ENCODE measurements around the gene EXOC6B.

The EXOC6B gene

DNA sequence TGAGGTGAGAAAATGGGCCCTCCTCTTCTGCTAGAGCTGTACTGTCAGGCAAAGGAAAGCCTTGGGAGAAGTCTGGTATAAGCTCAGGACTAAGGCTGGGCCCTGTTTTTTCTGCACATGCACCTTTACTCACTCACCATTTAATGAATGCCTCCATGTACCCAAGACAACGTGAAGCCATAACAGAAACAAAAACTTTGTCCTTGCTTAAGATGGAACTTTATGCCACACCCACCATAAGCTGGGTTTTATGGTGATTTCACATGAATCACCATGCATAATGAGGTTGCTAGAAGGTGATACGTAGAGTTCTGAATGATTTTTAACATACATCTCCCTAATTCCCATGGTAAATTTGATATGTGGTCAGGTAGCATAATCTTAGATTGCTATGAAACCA lies 614.5 kb downstream of the EXOC6B start:
- Histone ChIP-seq H3K23ac (ENCODE audit: low read length) (no peak overlapping the region), H3K36me3 (ENCODE audit: control insufficient read depth in 1 of 2, insufficient read depth in 2 of 2, low read length in 2 of 2) (no peaks in the 10 kb centered on the region), H2BK120ac (ENCODE audit: insufficient read depth, low read length, poor library complexity) (no peak overlapping the region), H4K12ac (ENCODE audit: low read depth, low read length) (no peak overlapping the region), H2AK5ac (ENCODE audit: low read length) (no peak overlapping the region), H3K9ac (ENCODE audit: low read length) (no peak overlapping the region), H3K4ac (ENCODE audit: low read depth, low read length) (no peak overlapping the region), H3K18ac (ENCODE audit: low read length) (no peak overlapping the region), H3K9me3 (ENCODE audit: insufficient read depth, low read depth, low read length) (no peaks in the 10 kb centered on the region), H3K27me3 (ENCODE audit: insufficient read depth, low read length) (no peaks in the 10 kb centered on the region), H3K79me1 (ENCODE audit: low read length) (no peaks in the 10 kb centered on the region), H2BK5ac (ENCODE audit: low read depth, low read length, poor library complexity) (no peak overlapping the region), H3K79me2 (ENCODE audit: control insufficient read depth, insufficient read depth, low read length, poor library complexity) (no peaks in the 10 kb centered on the region), H2BK12ac (ENCODE audit: low read length) (no peak overlapping the region), H4K8ac (ENCODE audit: low read depth, low read length) (no peak overlapping the region), H3K4me1 (ENCODE audit: control insufficient read depth in 1 of 2, insufficient read depth in 2 of 2, low read length in 2 of 2) (peaks cover 0 to 4% of the 10 kb centered on the region in 2 experiments), H3K4me2 (ENCODE audit: low read length) (no peak overlapping the region), H2AFZ (ENCODE audit: insufficient read depth, low read length, poor library complexity) (no peak overlapping the region), H3K27ac (ENCODE audit: low read depth, low read length) (no peak overlapping the region), H4K91ac (ENCODE audit: low read depth, low read length) (no peak overlapping the region), H3K4me3 (ENCODE audit: low read depth, low read length) (no peak overlapping the region), H3K14ac (ENCODE audit: low read length) (no peak overlapping the region)
- WGBS (ENCODE audit: extremely low coverage, insufficient coverage, insufficient read length) = no CpG with 5 or more reads among the region's 2 CpGs
- no peak for DNase-seq

DNA sequence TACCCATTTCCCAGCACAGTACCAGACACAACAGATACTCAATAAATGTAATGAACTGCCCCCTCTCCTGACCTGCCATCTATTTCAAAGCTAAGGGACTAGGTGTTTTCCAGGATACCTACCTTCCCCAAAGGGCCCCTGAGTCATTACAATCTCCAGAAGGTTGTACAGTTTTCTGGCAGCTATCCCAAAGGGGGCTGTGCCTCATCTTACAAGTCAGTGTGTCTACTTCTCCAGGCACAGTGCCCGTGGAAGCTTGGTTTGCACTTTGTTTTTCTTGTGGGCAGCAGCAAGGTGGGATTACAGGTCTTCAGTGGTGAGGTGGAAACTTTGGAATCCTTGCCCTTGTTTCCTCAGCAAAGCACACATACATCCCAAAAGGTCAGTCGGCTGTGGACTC lies 615.4 kb downstream of the EXOC6B start:
- Histone ChIP-seq H3K14ac (ENCODE audit: low read length) (no peak overlapping the region), H3K4me1 (ENCODE audit: control insufficient read depth in 1 of 2, insufficient read depth in 2 of 2, low read length in 2 of 2) (peaks cover 0 to 4% of the 10 kb centered on the region in 2 experiments), H4K12ac (ENCODE audit: low read depth, low read length) (no peak overlapping the region), H2BK5ac (ENCODE audit: low read depth, low read length, poor library complexity) (no peak overlapping the region), H3K23ac (ENCODE audit: low read length) (no peak overlapping the region), H2BK120ac (ENCODE audit: insufficient read depth, low read length, poor library complexity) (no peak overlapping the region), H3K9ac (ENCODE audit: low read length) (no peak overlapping the region), H3K36me3 (ENCODE audit: control insufficient read depth in 1 of 2, insufficient read depth in 2 of 2, low read length in 2 of 2) (no peaks in the 10 kb centered on the region), H4K8ac (ENCODE audit: low read depth, low read length) (no peak overlapping the region), H3K18ac (ENCODE audit: low read length) (no peak overlapping the region), H2AFZ (ENCODE audit: insufficient read depth, low read length, poor library complexity) (no peak overlapping the region), H3K4ac (ENCODE audit: low read depth, low read length) (no peak overlapping the region), H2AK5ac (ENCODE audit: low read length) (no peak overlapping the region), H3K27me3 (ENCODE audit: insufficient read depth, low read length) (no peaks in the 10 kb centered on the region), H3K27ac (ENCODE audit: low read depth, low read length) (no peak overlapping the region), H3K4me2 (ENCODE audit: low read length) (no peak overlapping the region), H3K79me2 (ENCODE audit: control insufficient read depth, insufficient read depth, low read length, poor library complexity) (no peaks in the 10 kb centered on the region), H4K91ac (ENCODE audit: low read depth, low read length) (no peak overlapping the region), H3K9me3 (ENCODE audit: insufficient read depth, low read depth, low read length) (no peaks in the 10 kb centered on the region), H2BK12ac (ENCODE audit: low read length) (no peak overlapping the region), H3K4me3 (ENCODE audit: low read depth, low read length) (no peak overlapping the region), H3K79me1 (ENCODE audit: low read length) (no peaks in the 10 kb centered on the region)
- no peak for DNase-seq
- WGBS (ENCODE audit: extremely low coverage, insufficient coverage, insufficient read length) = no CpG with 5 or more reads among the region's 2 CpGs

DNA sequence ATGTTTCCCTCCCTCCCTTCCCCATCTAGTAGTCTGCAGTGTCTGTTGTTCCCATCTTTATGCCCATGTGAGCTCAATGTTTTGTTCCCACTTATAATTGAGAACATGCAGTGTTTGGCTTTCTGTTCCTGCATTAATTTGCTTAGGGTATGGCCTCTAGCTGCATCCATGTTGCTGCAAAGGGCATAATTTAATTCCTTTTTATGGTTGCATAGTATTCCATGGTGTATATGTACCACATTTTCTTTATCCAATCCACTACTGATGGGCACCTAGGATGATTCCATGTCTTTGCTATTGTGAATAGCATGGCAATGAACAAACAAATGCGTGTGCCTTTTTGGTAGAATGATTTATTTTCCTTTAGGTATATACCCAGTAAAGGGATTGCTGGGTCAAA lies 617.6 kb downstream of the EXOC6B start:
- Histone ChIP-seq H3K14ac (ENCODE audit: low read length) (no peak overlapping the region), H3K27me3 (ENCODE audit: insufficient read depth, low read length) (no peaks in the 10 kb centered on the region), H4K12ac (ENCODE audit: low read depth, low read length) (no peak overlapping the region), H3K4me1 (ENCODE audit: control insufficient read depth in 1 of 2, insufficient read depth in 2 of 2, low read length in 2 of 2) (no peaks in the 10 kb centered on the region), H3K23ac (ENCODE audit: low read length) (no peak overlapping the region), H3K9ac (ENCODE audit: low read length) (no peak overlapping the region), H3K36me3 (ENCODE audit: control insufficient read depth in 1 of 2, insufficient read depth in 2 of 2, low read length in 2 of 2) (no peaks in the 10 kb centered on the region), H3K79me1 (ENCODE audit: low read length) (no peaks in the 10 kb centered on the region), H3K27ac (ENCODE audit: low read depth, low read length) (no peak overlapping the region), H3K79me2 (ENCODE audit: control insufficient read depth, insufficient read depth, low read length, poor library complexity) (no peaks in the 10 kb centered on the region), H3K18ac (ENCODE audit: low read length) (no peak overlapping the region), H2BK120ac (ENCODE audit: insufficient read depth, low read length, poor library complexity) (no peak overlapping the region), H2AK5ac (ENCODE audit: low read length) (no peak overlapping the region), H4K8ac (ENCODE audit: low read depth, low read length) (no peak overlapping the region), H3K9me3 (ENCODE audit: insufficient read depth, low read depth, low read length) (no peaks in the 10 kb centered on the region), H2BK12ac (ENCODE audit: low read length) (no peak overlapping the region), H4K91ac (ENCODE audit: low read depth, low read length) (no peak overlapping the region), H3K4me3 (ENCODE audit: low read depth, low read length) (no peak overlapping the region), H3K4me2 (ENCODE audit: low read length) (no peak overlapping the region), H2AFZ (ENCODE audit: insufficient read depth, low read length, poor library complexity) (no peak overlapping the region), H2BK5ac (ENCODE audit: low read depth, low read length, poor library complexity) (no peak overlapping the region), H3K4ac (ENCODE audit: low read depth, low read length) (no peak overlapping the region)
- no peak for DNase-seq
- no CpG with 5 or more reads among the region's 1 CpG for WGBS (ENCODE audit: extremely low coverage, insufficient coverage, insufficient read length)

DNA sequence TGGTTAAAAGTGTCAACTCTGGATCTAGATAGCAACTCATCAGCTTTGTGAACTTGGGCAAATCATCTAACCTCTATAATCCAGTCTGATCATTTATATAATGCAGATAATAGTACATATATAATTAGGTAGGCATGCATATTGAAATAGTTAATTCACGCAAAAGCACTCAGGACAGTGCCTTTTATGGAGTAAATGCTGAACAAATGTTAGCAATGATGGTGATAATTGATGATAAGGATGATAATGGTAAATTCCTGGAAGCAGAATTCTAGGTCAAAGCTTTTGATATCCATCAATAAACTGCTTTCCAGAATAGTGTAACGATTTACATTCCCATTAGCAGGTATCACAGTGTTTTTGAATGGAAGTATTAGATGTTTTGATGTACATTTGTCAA lies 618.5 kb downstream of the EXOC6B start:
- no peak overlapping the region for H2BK120ac ChIP-seq (ENCODE audit: insufficient read depth, low read length, poor library complexity)
- H4K12ac ChIP-seq (ENCODE audit: low read depth, low read length) = no peak overlapping the region
- no peak overlapping the region for H3K23ac ChIP-seq (ENCODE audit: low read length)
- no peak for DNase-seq
- H3K14ac ChIP-seq (ENCODE audit: low read length) = no peak overlapping the region
- no peak overlapping the region for H4K91ac ChIP-seq (ENCODE audit: low read depth, low read length)
- no peak overlapping the region for H4K8ac ChIP-seq (ENCODE audit: low read depth, low read length)
- no peak overlapping the region for H3K18ac ChIP-seq (ENCODE audit: low read length)
- no peaks in the 10 kb centered on the region for H3K79me2 ChIP-seq (ENCODE audit: control insufficient read depth, insufficient read depth, low read length, poor library complexity)
- no peak overlapping the region for H2BK5ac ChIP-seq (ENCODE audit: low read depth, low read length, poor library complexity)
- no peak overlapping the region for H3K4me2 ChIP-seq (ENCODE audit: low read length)
- no peak overlapping the region for H3K27ac ChIP-seq (ENCODE audit: low read depth, low read length)
- H2AK5ac ChIP-seq (ENCODE audit: low read length) = no peak overlapping the region
- no peaks in the 10 kb centered on the region for H3K4me1 ChIP-seq (ENCODE audit: control insufficient read depth in 1 of 2, insufficient read depth in 2 of 2, low read length in 2 of 2)
- H3K27me3 ChIP-seq (ENCODE audit: insufficient read depth, low read length) = no peaks in the 10 kb centered on the region
- no peaks in the 10 kb centered on the region for H3K9me3 ChIP-seq (ENCODE audit: insufficient read depth, low read depth, low read length)
- no peak overlapping the region for H3K9ac ChIP-seq (ENCODE audit: low read length)
- no peak overlapping the region for H2AFZ ChIP-seq (ENCODE audit: insufficient read depth, low read length, poor library complexity)
- no peak overlapping the region for H3K4ac ChIP-seq (ENCODE audit: low read depth, low read length)
- H3K4me3 ChIP-seq (ENCODE audit: low read depth, low read length) = no peak overlapping the region
- WGBS (ENCODE audit: extremely low coverage, insufficient coverage, insufficient read length) = no CpG with 5 or more reads among the region's 2 CpGs
- no peak overlapping the region for H2BK12ac ChIP-seq (ENCODE audit: low read length)
- no peaks in the 10 kb centered on the region for H3K79me1 ChIP-seq (ENCODE audit: low read length)
- no peaks in the 10 kb centered on the region for H3K36me3 ChIP-seq (ENCODE audit: control insufficient read depth in 1 of 2, insufficient read depth in 2 of 2, low read length in 2 of 2)
